ENCODE measurements around the gene FTSJ1.

DNA sequence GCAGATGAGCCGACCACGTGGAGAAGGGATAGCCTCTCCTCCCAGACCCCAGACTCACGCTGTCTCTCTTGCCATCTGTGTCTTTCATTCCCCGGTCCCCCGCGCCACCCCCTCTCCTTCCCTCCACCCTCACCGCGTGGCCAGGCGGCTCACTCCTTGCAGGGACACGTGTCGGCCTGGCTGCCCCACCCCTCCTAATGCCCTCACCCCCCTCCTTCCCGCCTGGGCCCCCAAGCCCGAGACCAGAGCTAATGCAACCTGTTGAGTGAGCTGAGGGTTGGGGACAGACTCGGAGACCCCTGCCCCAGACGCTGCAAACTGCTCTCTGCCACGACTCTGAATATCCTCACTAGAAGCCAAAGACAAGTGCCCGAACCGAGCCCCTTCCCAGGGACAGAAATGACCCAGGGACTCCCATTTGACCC lies 7.7 kb upstream of the FTSJ1 start:
- TF ChIP-seq POLR2AphosphoS5 (IDR thresholded peaks at IDR 0.05; ENCODE audit: borderline replicate concordance, low read depth, low read length) (no peak), EZH2 (IDR thresholded peaks at IDR 0.05) (no peak), FOXP2 (optimal IDR thresholded peaks at IDR 0.05; ENCODE audit: control extremely low read depth, extremely low read length, insufficient read depth) (no peak)
